ENCODE measurements around the gene CRIP1. TPM values are rescaled to one million over a fixed set of nuclear protein-coding genes. Genes with fewer than 3 reads are reported as not detected.

Gene CRIP1
- total and polyA plus RNA-seq, 2 experiments from 2014 or later: 0.80 to 8.4 TPM

- peaks cover 6% of the 10 kb centered on the region; the same call in 2 of the 3 replicates for H3K9me3 Mint-ChIP-seq
- Histone ChIP-seq H3K27me3 (ENCODE audit: insufficient read depth) (peaks cover 44% of the 10 kb centered on the region), H3K27ac (ENCODE audit: low read depth) (no peak within 1 kb of the TSS), H3K79me2 (replicated peaks; ENCODE audit: insufficient read depth) (no peaks in the 10 kb centered on the region), H3K4me1 (ENCODE audit: insufficient read depth) (peaks cover 4% of the 10 kb centered on the region; the same call in 1 of the 2 replicates), H3K36me3 (ENCODE audit: insufficient read depth) (no peaks in the 10 kb centered on the region), H3K4me3 (peak within 1 kb of the TSS; percentile 62), H4K20me1 (replicated peaks; ENCODE audit: insufficient read depth) (no peaks in the 10 kb centered on the region), H3K4me2 (peak within 1 kb of the TSS; percentile 85), H3F3A (replicated peaks; ENCODE audit: low read depth) (peaks cover 4% of the 10 kb centered on the region; the same call in 1 of the 2 replicates), H3K9me2 (ENCODE audit: insufficient read depth) (peaks cover 3% of the 10 kb centered on the region; the same call in 1 of the 2 replicates), H2AFZ (0 out of 2 replicates have a peak within 1 kb of the TSS, but pooled peaks have one; percentile 72)
- H3K27me3 Mint-ChIP-seq (ENCODE audit: insufficient read depth, low read depth, poor library complexity): peaks cover 43% of the 10 kb centered on the region
- peak within 1 kb of the TSS; percentile 89 for H3K27ac Mint-ChIP-seq
- peak within 1 kb of the TSS; percentile 85 for H3K4me3 Mint-ChIP-seq
- ATAC-seq (peak; percentile 78), DNase-seq (ENCODE audit: low spot score) (peak; percentile 99)
- peaks cover 5% of the 10 kb centered on the region; the same call in 2 of the 3 replicates for H3K4me1 Mint-ChIP-seq
- no peaks in the 10 kb centered on the region for H3K36me3 Mint-ChIP-seq (ENCODE audit: low read depth)
- TF ChIP-seq POLR2AphosphoS5 (IDR thresholded peaks at IDR 0.05; ENCODE audit: low read depth) (0 out of 2 replicates have a peak, but pooled peaks have one; percentile 36), CTCF (conservative IDR thresholded peaks at IDR 0.05; ENCODE audit: low read depth in 2 of 2) (peak; percentile 32 to 69; a peak in 3 of 4 replicates), CREB1 (CRISPR knock-in tag; IDR thresholded peaks at IDR 0.05; ENCODE audit: low read depth) (no peak; the same call in none of the 2 replicates), STAT1 (IDR thresholded peaks at IDR 0.05; ENCODE audit: unreplicated experiment) (no peak), EZH2phosphoT487 (IDR thresholded peaks at IDR 0.05; ENCODE audit: unreplicated experiment) (no peak)
These were observed 4.1 kb downstream of the CRIP1 start, which contains the start of gene TEDC1 for GRCh38 chr14:105490572-105491365. Gene TEDC1 (plus strand): TSS chr14:105491246. CDS start chr14:105491376, 130 bp downstream.

GRCh38 chr14:105491366-105491973 lies 4.8 kb downstream of the CRIP1 start:
- peaks cover 38% of the 10 kb centered on the region for H3K27me3 Mint-ChIP-seq (ENCODE audit: insufficient read depth, low read depth, poor library complexity)
- H3K4me1 ChIP-seq (ENCODE audit: insufficient read depth): peaks cover 4% of the 10 kb centered on the region; the same call in 1 of the 2 replicates
- DNase-seq (ENCODE audit: low spot score): peak; percentile 68
- peaks cover 5% of the 10 kb centered on the region; the same call in 2 of the 3 replicates for H3K4me1 Mint-ChIP-seq
- no peaks in the 10 kb centered on the region for H3K36me3 ChIP-seq (ENCODE audit: insufficient read depth)
- peaks cover 3% of the 10 kb centered on the region; the same call in 1 of the 2 replicates for H3K9me2 ChIP-seq (ENCODE audit: insufficient read depth)
- H3K27ac Mint-ChIP-seq: peak overlapping the region; percentile 89; the same call in 1 of the 2 replicates
- no peak overlapping the region for H3K27ac ChIP-seq (ENCODE audit: low read depth)
- peaks cover 6% of the 10 kb centered on the region; the same call in 2 of the 3 replicates for H3K9me3 Mint-ChIP-seq
- peak overlapping the region; percentile 85 for H3K4me3 Mint-ChIP-seq
- H3K4me2 ChIP-seq: peak overlapping the region; percentile 79
- no peaks in the 10 kb centered on the region for H3K79me2 ChIP-seq (replicated peaks; ENCODE audit: insufficient read depth)
- H3K27me3 ChIP-seq (ENCODE audit: insufficient read depth): peaks cover 37% of the 10 kb centered on the region
- peak overlapping the region; percentile 62 for H3K4me3 ChIP-seq
- peak; percentile 12 for ATAC-seq
- H4K20me1 ChIP-seq (replicated peaks; ENCODE audit: insufficient read depth): no peaks in the 10 kb centered on the region
- no peak overlapping the region for H2AFZ ChIP-seq
- H3K36me3 Mint-ChIP-seq (ENCODE audit: low read depth): no peaks in the 10 kb centered on the region
- peaks cover 4% of the 10 kb centered on the region; the same call in 1 of the 2 replicates for H3F3A ChIP-seq (replicated peaks; ENCODE audit: low read depth)
- TF ChIP-seq CREB1 (CRISPR knock-in tag; IDR thresholded peaks at IDR 0.05; ENCODE audit: low read depth): no peak
- TF ChIP-seq ETS1 (IDR thresholded peaks at IDR 0.05): no peak
- TF ChIP-seq CTCF (conservative IDR thresholded peaks at IDR 0.05; ENCODE audit: low read depth in 2 of 2): no peak
- TF ChIP-seq EZH2phosphoT487 (IDR thresholded peaks at IDR 0.05; ENCODE audit: unreplicated experiment): no peak
- no peak for TF ChIP-seq POLR2AphosphoS5 (IDR thresholded peaks at IDR 0.05; ENCODE audit: low read depth)
- TF ChIP-seq EZH2 (IDR thresholded peaks at IDR 0.05; ENCODE audit: low read depth, unreplicated experiment): no peak

Data from GM23338 (cell line).